HG02610 (cell line): ENCODE data around the gene DNAJB8.

ENCODE experiments used
- ATAC-seq: cut with Tn5 transposase; IDR thresholded peaks from one replicate; pipeline ENCODE4 v1.9.1; 2021; ENCODE audit warnings: mild to moderate bottlenecking, moderate library complexity; ENCODE audit not compliant: unreplicated experiment

DNAJB8 gene

GRCh38 chr3:128466840-128467541 is at the start of gene DNAJB8:
Gene DNAJB8 (minus strand): TSS chr3:128466890. CDS start chr3:128463245, 3,645 bp downstream.
- ATAC-seq = no peak

- no peak for ATAC-seq
These were observed 49.3 kb upstream of the DNAJB8 start for GRCh38 chr3:128515967-128516366.

GRCh38 chr3:128508852-128509251 is 42.2 kb upstream of the DNAJB8 start:
- no peak for ATAC-seq

- no peak for ATAC-seq
These were observed 40.1 kb upstream of the DNAJB8 start for GRCh38 chr3:128506754-128507153.

GRCh38 chr3:128505771-128506170 is 39.1 kb upstream of the DNAJB8 start:
- no peak for ATAC-seq

- no peak for ATAC-seq
These were observed 38.5 kb upstream of the DNAJB8 start for GRCh38 chr3:128504963-128505730.

GRCh38 chr3:128504533-128504915 is 37.8 kb upstream of the DNAJB8 start:
- no peak for ATAC-seq

- ATAC-seq = no peak
These were observed 37.3 kb upstream of the DNAJB8 start for GRCh38 chr3:128503751-128504532.

- ATAC-seq = no peak
These were observed 36.5 kb upstream of the DNAJB8 start for GRCh38 chr3:128503164-128503651.

- no peak for ATAC-seq
These were observed 36.0 kb upstream of the DNAJB8 start for GRCh38 chr3:128502712-128503111.

- ATAC-seq = no peak
These were observed 34.7 kb upstream of the DNAJB8 start for GRCh38 chr3:128501431-128501830.

GRCh38 chr3:128500556-128500955 is 33.9 kb upstream of the DNAJB8 start:
- ATAC-seq = no peak

- ATAC-seq = no peak
These were observed 33.1 kb upstream of the DNAJB8 start for GRCh38 chr3:128499724-128500275.

GRCh38 chr3:128498901-128499530 is 32.3 kb upstream of the DNAJB8 start:
- no peak for ATAC-seq

- ATAC-seq = no peak
These were observed 31.5 kb upstream of the DNAJB8 start for GRCh38 chr3:128498127-128498626.

- ATAC-seq = no peak
These were observed 30.8 kb upstream of the DNAJB8 start for GRCh38 chr3:128497305-128498126.

GRCh38 chr3:128496602-128497304 is 30.1 kb upstream of the DNAJB8 start:
- no peak for ATAC-seq

GRCh38 chr3:128496019-128496601 is 29.4 kb upstream of the DNAJB8 start:
- no peak for ATAC-seq
